Mucosa of rectum (tissue), 2 donors: ENCODE data around the gene CLDN9.

ENCODE experiments used
- H3K27ac ChIP-seq, 2 donors: one replicate each; pipeline ENCODE4 v1.7.0; 2013; ENCODE audit warnings: inconsistent platforms in 2 of 2, low read depth in 2 of 2, low read length in 2 of 2
- H3K27me3 ChIP-seq, 2 donors: one replicate each; pipeline ENCODE4 v1.7.0; 2013; ENCODE audit warnings: low read length in 2 of 2; ENCODE audit not compliant: control insufficient read depth in 2 of 2, insufficient read depth in 2 of 2
- H3K36me3 ChIP-seq, 2 donors: one replicate each; pipeline ENCODE4 v1.7.0; 2013; ENCODE audit warnings: low read length in 2 of 2; ENCODE audit not compliant: control insufficient read depth in 2 of 2, insufficient read depth in 2 of 2
- H3K4me1 ChIP-seq, 2 donors: one replicate each; pipeline ENCODE4 v1.7.0; 2013; ENCODE audit warnings: low read length in 2 of 2, mild to moderate bottlenecking in 1 of 2; ENCODE audit not compliant: control insufficient read depth in 2 of 2, insufficient read depth in 2 of 2
- H3K4me3 ChIP-seq, 2 donors: one replicate each; pipeline ENCODE4 v1.7.0; 2013; ENCODE audit warnings: low read length in 2 of 2
- H3K9ac ChIP-seq, 2 donors: one replicate each; pipeline ENCODE4 v1.7.0; 2013; ENCODE audit warnings: low read length in 2 of 2, low read depth in 1 of 2, mild to moderate bottlenecking in 1 of 2
- H3K9me3 ChIP-seq, 2 donors: one replicate each; pipeline ENCODE4 v1.7.0; 2013; ENCODE audit warnings: low read length in 2 of 2; ENCODE audit not compliant: control insufficient read depth in 2 of 2
- donor health status: healthy.
- donor health status: Normal muscosa, but diverticular disease.

Gene CLDN9

DNA sequence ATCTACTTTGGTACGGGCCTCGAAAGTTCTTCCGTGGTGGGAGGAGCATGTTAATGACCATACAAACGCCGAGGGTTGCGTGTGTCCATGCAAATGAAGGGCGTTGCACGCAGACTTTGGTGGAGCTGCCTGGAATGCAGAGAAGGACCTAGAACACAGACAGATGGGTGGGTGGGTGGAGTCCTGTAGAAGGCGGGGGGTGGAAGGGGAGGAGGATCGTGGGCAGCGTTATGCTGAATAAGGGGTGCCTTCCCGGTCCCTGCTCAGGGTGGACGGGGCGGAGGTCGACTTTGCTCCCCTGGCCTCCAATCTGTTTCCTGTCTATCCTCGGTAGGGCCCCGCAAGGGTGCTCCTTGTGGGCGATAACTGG, 44.4 kb upstream of the CLDN9 start:
- H3K36me3 ChIP-seq: no peaks in the 10 kb centered on the region
- H3K27ac ChIP-seq: peak overlapping the region; percentile 59 to 68
- H3K9me3 ChIP-seq: no peaks in the 10 kb centered on the region
- H3K4me3 ChIP-seq: peak overlapping the region; percentile 69 to 78
- peaks cover 23 to 37% of the 10 kb centered on the region in 2 donors for H3K4me1 ChIP-seq
- peaks cover 18 to 30% of the 10 kb centered on the region in 2 donors for H3K27me3 ChIP-seq
- H3K9ac ChIP-seq: peak overlapping the region; percentile 32 to 75

DNA sequence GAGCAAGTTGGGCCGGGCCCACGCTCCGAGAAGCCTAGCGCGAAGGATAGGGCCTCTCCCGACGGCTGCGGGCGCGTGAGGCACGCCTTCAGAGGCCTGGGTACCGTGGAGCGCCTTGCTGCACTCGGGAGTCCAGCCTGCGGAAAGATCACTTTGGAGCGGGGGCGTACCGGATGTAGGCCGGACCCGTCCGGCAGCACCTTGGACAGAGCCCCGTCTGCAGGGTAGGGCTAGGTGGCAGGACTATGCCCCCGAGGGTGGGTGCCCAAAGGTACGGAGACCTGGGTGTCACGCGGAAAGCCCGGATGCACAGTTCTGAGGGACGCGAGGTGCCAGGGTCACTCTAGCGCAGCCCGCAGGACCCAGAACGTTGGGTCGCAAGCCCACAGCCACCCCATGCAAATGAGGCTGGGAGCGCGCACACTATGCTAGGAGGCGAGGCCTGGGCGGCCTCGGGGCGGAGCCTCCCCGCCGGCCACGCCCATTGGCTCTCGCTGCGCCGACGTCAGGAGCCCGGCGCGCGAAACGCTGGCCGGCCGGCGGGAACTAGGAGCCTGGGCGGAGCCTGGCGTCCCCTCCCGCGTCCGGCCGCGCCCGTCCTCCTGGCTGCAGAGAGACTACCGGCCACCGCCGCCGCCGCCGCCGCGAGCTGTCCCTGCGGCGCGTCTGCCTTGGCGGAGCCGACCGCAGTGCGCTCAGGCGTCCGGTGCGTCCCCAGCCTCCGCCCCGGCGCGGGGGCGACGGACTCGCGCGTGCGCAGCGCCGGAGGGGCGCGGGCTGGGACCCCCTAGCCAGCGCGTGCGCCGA, 43.8 kb upstream of the CLDN9 start, which contains the start of gene PAQR4:
PAQR4 (plus strand) TSS at position 611 of the 807 bp plus-strand sequence. CDS start 327 bp downstream, outside the sequence.
- H3K27ac ChIP-seq: peak within 1 kb of the TSS; percentile 59 to 68
- peak within 1 kb of the TSS; percentile 70 to 75 for H3K9ac ChIP-seq
- H3K4me3 ChIP-seq: peak within 1 kb of the TSS; percentile 69 to 78
- H3K36me3 ChIP-seq: no peaks in the 10 kb centered on the region
- H3K9me3 ChIP-seq: no peaks in the 10 kb centered on the region
- H3K4me1 ChIP-seq: peaks cover 18 to 33% of the 10 kb centered on the region in 2 donors
- H3K27me3 ChIP-seq: peaks cover 18 to 25% of the 10 kb centered on the region in 2 donors

GRCh38 chr16:2969545-2970521, 42.9 kb upstream of the CLDN9 start:
- Histone ChIP-seq H3K4me1 (peaks cover 16 to 30% of the 10 kb centered on the region in 2 donors), H3K36me3 (no peaks in the 10 kb centered on the region), H3K27me3 (peaks cover 16% of the 10 kb centered on the region in 2 donors), H3K4me3 (peak overlapping the region; percentile 69 to 78), H3K27ac (peak overlapping the region; percentile 59 to 68), H3K9me3 (no peaks in the 10 kb centered on the region), H3K9ac (peak overlapping the region; percentile 70 to 75)

DNA sequence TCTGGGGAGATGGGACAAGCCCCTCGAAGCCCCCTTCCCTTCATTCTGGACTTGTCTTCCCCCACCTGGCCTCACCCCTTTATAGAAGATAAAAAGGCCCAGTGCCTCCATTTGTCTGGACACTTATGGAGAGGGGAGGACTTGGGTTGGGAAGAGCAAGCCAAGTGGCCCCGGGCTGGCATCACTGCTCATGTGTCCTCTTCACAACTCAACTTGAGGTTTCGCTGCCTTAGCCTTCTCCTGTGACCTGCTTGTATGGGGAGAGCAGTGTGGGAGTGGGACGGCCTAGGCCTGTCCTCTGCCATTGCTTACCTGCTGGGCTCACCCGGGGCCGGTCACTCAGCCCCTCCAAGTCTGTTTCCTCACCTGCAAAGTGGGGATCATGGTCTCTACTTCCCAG, 42.2 kb upstream of the CLDN9 start:
- Histone ChIP-seq H3K9me3 (no peaks in the 10 kb centered on the region), H3K4me3 (peak overlapping the region in 1 of 2 donors; percentile 78), H3K36me3 (no peaks in the 10 kb centered on the region), H3K4me1 (peaks cover 16 to 30% of the 10 kb centered on the region in 2 donors), H3K27ac (no peak overlapping the region), H3K27me3 (peaks cover 16% of the 10 kb centered on the region in 2 donors), H3K9ac (peak overlapping the region in 1 of 2 donors; percentile 75)

DNA sequence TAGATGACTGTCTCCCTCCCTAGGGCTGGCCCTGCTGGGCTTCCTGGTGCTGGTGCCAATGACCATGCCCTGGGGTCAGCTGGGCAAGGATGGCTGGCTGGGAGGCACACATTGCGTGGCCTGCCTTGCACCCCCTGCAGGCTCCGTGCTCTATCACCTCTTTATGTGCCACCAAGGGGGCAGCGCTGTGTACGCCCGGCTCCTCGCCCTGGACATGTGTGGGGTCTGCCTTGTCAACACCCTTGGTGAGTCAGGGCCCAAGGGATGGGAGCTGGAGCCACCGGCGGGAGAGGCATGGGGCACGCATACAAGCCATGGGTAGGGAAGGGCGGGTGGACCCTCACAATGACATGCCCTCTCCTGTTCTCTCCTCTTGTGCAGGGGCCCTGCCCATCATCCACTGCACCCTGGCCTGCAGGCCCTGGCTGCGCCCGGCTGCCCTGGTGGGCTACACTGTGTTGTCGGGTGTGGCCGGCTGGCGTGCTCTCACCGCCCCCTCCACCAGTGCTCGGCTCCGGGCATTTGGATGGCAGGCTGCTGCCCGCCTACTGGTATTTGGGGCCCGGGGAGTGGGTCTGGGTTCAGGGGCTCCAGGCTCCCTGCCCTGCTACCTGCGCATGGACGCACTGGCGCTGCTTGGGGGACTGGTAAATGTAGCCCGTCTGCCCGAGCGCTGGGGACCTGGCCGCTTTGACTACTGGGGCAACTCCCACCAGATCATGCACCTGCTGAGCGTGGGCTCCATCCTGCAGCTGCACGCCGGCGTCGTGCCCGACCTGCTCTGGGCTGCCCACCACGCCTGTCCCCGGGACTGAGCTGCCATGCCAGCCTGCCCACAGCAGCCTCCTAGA, 41.4 kb upstream of the CLDN9 start:
- peaks cover 8% of the 10 kb centered on the region in 2 donors for H3K27me3 ChIP-seq
- peaks cover 16 to 27% of the 10 kb centered on the region in 2 donors for H3K4me1 ChIP-seq
- H3K27ac ChIP-seq: no peak overlapping the region
- no peaks in the 10 kb centered on the region for H3K36me3 ChIP-seq
- no peak overlapping the region for H3K9ac ChIP-seq
- no peaks in the 10 kb centered on the region for H3K9me3 ChIP-seq
- no peak overlapping the region for H3K4me3 ChIP-seq

DNA sequence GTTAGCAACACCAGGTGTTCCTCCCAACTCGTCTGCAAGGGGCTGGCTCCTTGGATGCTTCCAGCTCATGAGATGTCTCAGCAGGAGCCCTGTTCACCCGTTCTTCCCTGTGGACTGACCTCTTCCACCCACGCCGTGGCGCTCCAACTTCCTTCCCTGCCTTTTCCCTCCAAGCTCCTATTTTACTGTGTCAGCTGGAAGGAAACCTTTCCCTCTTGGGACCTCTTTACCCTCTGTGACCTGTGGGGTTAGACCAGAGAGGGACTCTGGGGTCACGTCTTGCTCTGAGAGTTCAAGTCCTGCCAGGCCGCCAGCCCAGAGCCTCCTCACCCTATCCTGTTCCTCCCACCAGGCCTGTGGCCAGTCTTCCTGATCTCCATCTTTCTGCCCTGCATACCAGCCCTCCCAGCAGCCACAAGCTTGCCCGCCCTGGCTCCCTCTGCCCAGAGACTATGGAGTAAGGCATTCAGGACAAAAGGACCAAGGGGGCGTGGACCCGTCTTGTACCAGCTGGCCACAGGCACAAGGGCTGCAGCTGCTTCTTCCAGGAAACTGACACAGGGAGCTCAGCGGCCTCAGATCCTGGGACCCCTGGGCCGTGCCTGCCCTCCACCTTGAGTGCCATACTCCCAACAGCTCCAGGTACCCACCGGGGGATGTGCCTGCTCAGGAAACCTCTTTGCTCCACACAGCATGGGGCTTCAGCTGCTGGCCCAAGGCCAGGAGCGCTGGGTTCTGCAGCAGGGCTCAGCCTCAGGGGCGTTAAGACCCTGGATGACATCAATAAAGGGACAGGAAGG, 40.5 kb upstream of the CLDN9 start:
- H3K9ac ChIP-seq: no peak overlapping the region

DNA sequence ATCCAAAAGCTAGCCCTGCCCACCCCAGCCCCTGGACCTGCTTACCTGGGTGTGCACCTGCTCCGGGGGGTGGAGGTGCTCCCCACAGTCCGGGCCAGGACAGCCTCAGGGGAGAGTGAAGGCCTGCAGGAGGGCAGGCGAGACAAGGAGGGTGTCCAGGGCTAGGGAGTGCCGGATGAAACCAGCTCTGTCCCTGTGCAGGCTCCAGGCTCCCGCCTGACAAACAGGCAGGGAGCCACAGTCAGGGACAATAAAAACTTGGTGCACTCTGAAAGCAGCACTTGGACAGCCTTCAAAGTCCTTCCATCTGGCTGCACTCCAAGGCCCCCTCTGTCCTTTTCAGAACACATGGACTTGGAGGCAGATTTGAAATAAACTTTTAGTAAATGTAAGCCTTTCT, 39.6 kb upstream of the CLDN9 start:
- peaks cover 21 to 23% of the 10 kb centered on the region in 2 donors for H3K4me1 ChIP-seq
- no peaks in the 10 kb centered on the region for H3K9me3 ChIP-seq
- peaks cover 0 to 2% of the 10 kb centered on the region in 2 donors for H3K27me3 ChIP-seq
- H3K9ac ChIP-seq: no peak overlapping the region
- no peaks in the 10 kb centered on the region for H3K36me3 ChIP-seq
- H3K27ac ChIP-seq: no peak overlapping the region
- H3K4me3 ChIP-seq: no peak overlapping the region

More for the DNA sequence above, 40.5 kb upstream of the CLDN9 start:
- Histone ChIP-seq H3K36me3 (no peaks in the 10 kb centered on the region), H3K27me3 (peaks cover 6 to 8% of the 10 kb centered on the region in 2 donors), H3K9me3 (no peaks in the 10 kb centered on the region), H3K27ac (no peak overlapping the region), H3K4me1 (peaks cover 16 to 24% of the 10 kb centered on the region in 2 donors), H3K4me3 (no peak overlapping the region)

DNA sequence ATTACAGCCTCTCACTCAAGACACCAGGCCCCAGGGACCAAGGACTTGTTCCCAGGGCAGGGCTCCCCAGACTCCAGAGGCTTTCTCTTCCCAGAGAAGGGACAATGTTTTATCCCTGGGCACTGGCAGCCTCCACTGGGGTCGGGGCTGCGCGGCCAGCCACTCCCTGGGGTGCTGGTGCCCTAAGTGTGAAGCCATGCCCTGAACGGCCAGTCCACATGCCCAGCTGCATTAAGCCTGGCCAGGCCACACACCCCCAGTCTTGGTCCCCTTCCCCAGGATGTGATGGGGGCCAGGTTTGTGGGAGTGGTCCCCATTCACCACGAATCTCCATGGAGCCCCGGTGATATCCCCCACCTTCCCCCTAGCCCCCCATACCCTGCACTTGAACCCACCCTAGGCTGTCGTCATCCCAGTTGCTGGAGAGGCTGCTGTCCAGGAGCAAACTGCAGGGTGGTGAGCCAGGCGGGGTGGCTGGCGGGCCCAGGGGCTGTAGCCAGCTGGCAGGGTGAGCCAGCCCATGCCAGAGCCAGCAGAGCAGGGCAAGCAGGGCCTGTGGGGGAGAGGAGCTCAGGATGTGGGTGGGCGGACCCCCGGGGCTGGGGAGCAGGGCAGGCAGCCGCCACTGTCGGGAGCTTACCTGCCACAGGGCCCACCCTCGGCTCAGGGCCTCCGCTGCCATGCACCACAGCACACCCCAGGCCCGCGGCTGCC, 39.0 kb upstream of the CLDN9 start:
- no peak overlapping the region for H3K27ac ChIP-seq
- no peak overlapping the region for H3K4me3 ChIP-seq
- H3K36me3 ChIP-seq: no peaks in the 10 kb centered on the region
- no peaks in the 10 kb centered on the region for H3K27me3 ChIP-seq
- H3K4me1 ChIP-seq: peaks cover 14 to 16% of the 10 kb centered on the region in 2 donors
- no peaks in the 10 kb centered on the region for H3K9me3 ChIP-seq
- H3K9ac ChIP-seq: no peak overlapping the region
